HG03139 (cell line): ENCODE measurements around the gene MCM9.

Experiments used
- ATAC-seq: cut with Tn5 transposase; IDR thresholded peaks from one replicate; pipeline ENCODE4 v1.9.1; 2021; ENCODE audit not compliant: unreplicated experiment

Gene MCM9

DNA sequence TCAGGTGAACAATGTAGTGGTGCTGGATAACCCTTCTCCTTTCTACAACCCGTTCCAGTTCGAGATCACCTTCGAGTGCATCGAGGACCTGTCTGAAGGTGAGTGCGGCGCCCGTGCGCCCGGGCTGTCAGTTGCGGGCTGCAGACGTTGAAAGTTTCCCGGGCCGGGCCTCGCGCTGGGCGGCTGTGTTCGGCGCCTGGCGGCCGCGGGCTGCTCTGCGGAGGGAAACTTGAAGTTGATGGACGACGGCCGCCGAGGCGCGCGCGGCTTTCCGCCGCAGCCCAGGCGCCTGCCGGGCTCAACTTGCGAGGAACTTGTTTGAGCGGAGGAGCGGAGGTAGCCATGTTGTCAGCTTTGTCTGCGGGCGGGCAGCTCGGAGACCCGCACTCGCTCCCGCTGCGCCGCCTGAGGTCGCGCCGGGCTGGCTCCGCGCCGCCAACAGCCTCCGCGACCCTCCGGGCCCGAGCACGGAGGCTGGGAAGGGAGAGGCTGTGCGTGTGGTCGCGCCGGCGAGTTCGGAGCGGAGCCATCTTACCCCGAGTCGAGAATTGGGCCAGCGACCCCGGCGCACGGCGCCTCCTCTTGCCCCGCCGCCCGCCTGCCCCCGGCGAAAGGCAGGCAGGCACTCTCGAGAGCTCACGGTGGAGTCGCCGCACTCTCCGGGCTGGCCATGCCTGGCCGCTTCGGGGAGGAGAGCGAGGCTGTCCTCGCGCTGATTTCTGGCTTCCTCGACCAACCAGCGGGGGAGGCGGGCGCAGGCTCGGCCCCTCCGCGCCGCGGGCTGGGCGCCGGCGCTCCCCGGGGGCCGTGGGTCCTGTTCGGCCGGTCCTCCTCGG lies 40.3 kb downstream of the MCM9 start:
- ATAC-seq, result peak; percentile 31

DNA sequence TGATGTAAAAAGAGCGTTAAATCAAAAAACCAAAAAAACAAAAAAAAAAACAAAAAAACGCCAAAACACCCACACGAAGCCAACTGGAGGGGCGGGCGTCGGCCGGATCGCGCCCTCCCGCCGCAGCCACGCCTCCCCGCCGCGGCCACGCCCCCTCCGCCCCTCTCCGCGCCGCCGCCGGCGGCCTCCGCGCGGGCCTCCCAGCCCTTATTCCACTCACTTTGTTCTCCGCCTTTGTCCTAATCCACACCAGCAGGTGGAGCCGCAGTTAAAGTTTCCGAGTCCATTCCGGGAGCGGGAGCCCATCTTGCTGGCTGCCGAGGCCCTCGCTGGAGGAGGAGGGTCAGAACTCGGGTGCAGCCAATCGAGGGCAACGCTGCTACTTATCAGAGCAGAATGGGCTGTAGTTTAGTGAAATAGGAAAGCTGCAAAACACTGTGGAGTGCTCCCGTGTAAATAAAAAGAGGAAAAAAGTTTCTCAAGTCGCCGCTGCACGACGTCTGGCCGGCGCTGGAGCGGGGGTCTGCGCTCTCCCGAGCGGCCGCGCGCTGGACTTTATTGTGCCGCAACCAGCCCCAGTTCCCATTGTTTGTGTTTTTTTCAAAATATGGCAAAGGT lies 41.0 kb downstream of the MCM9 start, which contains the start of gene ASF1A:
Gene ASF1A, plus strand, starts transcription at position 346 of the 618 bp plus-strand sequence. Its CDS starts 262 bp downstream, at position 608.
- ATAC-seq, result peak; percentile 58

DNA sequence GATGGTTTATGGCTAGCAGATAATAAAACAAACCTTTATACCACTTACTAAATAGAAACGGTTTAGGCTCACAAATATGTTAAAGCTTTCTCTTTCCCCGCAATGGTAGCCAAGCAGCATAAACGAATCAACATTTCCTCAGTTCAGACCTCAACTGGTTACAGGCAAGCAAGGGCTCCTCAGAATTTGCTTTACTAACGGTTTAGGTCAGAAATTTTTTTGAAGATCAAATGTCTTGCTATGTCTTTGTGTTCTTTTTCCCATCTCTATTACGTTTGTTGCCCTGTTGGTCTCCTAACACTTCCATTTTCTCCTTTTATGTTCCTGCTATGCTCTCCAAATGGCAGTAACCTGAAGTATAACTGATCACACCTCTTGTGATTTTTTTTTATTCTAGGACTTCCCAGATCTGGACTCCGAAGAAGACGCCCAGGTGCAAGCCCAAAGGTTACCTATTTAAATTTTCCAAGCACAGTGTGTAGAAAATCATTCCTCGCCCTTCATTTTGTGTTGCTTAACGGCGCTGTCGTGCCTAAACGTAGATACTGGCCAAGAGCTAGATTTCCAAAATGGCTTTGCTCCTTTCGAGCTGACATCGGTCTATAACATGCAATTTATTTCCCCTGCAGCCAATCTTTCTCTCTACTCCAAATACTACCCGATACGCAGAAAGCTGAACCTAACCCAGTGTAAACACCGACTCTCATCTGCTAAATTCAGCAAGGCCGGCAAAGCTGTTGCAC lies 41.7 kb downstream of the MCM9 start:
- no peak for ATAC-seq

DNA sequence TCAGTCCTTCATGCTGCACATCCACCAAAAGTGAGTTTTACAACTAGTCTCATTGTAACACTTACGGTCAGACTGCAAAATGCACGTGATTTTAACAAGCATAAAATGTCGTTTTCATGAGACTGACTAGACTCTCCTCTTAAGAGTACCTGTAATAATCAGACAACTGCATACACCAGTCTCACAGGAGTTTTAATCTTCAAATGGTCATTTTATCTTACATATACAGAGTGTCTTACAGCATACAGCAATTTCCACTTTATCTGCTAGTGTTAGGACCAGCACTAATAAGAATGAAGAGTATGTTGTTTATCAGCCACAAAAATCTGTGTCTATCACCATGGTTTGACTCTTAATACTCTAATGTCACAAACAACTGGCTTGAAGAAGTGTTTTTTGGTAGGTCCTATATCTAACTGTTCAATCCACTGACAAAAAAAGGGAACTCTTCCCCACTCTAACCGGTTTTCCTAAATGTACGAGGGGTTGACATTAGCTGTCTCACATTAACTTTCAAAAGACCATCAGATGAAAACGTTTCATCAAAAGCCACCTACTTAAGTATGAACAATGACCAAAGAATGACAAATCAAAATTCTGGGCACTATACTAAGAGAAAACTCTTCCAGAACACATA lies 42.5 kb downstream of the MCM9 start:
- no peak for ATAC-seq

DNA sequence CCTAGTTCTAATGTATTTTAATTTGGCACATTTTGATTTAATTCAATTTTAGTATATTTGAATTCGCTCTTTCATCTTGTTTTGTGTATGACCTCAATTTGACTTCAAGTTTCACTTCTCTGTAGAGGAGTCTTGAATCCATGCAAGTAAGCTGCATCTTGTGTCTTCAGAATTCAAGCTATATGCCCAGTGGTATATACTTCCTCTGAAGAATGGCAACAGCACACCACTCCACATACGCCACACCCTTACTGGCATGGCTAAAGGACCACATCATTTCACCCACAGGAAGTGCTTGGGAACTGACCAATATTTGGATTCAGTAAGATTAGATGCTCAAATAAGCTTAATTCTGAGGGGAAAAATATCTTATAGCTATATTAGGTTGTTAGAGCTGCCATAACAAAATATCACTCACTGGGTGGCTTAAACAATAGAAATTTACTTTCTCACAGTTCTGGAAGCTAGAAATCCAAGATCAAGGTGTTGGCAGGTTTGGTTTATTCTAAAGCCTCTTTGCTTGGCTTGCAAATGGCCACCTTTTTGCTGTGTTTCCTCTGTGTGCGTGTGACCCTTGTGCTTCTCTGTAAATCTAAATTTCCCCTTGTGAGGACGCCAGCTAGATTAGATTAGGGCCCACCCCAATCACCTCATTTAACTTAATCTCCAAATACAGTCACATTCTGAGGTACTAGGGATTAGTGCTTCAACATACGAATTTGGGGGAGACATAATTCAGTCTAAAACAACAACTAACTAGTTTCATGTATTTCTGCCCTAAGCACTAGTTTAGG lies 43.8 kb downstream of the MCM9 start:
- peak; percentile 15 for ATAC-seq

DNA sequence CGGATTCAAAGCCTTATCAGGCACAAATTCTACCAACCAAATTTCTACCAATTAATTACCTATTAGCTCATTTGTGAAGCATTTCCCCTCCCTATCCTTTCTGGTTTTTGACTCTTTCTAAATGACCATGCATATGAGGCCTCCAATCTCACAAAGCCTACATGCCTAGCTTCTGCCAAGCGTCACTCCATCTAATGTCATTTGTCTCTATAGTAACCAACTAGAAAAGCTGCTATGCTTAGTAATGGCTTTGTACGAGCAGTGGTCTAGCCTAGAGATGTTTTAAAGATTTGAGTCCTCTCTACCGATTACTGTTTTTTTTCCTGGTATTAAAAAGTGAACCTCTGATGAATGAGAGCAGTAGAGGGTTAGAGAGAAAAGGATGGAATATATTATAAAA lies 45.8 kb downstream of the MCM9 start:
- ATAC-seq, result no peak

DNA sequence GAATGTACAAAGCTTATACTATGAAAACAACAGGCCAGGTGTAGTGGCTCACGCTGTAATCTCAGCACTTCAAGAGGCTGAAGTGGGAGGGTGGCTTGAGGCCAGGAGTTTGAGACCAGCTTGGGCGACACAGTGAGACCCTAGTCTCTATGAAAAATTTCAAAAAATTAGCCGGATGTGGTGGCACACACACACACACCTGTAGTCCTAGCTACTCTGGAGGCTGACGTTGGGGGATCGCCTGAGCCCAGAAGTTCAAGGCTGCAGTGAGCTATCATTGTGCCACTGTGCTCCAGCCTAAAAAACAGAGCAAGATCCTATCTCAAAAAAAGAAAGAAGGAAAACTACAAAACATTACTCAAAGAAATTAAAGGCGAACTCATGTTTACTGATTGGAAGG lies 48.3 kb downstream of the MCM9 start:
- no peak for ATAC-seq

DNA sequence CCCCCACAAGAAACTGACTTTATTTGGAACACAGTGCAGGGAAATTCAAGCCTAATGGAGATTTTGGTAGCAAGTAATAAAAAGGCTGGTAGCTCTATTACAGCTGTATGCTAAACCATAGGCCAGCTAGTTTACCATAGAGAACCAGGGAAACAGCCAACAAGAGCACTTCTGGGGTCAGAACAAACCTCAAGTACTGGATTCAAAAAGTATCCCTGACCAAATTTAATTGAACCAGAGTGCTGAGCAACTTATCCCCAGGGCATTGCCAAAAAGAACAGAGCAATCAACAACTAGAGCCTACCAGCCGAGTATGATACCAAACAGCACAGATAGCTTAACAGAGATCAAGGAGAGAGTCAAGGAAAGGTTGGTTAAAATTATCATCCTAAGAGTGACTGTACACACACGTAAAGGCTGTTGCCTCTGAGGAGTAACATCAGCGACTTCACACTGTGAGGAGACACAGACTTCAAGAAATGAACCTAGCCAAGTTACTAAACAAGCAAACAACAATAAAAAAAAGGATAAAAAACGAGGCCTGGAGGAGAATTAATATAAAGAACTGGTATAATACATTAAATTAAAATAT lies 52.5 kb downstream of the MCM9 start:
- ATAC-seq, result no peak

DNA sequence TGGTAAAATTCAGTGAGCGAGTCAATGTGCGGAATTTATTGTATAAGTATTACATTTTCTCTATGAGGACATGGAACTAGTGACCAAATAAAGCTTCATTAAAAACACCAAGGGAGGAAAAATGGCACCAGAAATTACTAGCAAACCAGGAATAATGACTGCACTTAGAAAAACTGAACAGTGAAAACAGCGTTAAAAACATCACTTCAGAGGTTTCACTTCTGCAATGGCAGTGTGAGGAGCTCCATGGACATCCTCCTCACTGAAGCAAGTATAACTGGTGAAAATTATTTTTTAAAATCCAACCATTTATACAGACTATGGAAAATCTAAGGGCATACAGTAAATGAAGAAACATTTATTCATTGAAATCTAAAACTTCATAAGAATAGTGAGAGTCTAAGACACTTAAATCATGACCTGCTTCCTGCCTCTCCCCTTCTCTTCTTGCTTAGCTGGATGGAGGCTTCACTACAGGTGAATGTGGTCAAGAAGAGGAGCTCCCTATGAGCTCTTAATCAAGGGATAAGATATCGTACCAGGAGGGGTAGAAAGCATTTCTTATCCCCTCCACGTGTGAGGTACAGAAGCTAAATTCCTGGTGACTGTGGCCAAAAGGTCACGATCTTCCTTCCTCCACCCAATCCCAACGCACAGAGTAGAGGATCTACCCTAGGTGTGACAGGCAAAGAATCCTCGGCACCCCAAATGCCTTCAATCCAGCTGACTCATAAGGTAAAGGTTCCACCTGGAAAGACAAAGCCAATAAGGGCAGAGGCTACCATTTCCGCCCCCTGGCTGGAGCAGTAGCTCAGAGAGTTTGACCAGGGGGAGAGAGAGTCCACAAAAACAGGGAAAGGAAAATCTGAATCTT lies 53.3 kb downstream of the MCM9 start:
- ATAC-seq, result peak; percentile 81

DNA sequence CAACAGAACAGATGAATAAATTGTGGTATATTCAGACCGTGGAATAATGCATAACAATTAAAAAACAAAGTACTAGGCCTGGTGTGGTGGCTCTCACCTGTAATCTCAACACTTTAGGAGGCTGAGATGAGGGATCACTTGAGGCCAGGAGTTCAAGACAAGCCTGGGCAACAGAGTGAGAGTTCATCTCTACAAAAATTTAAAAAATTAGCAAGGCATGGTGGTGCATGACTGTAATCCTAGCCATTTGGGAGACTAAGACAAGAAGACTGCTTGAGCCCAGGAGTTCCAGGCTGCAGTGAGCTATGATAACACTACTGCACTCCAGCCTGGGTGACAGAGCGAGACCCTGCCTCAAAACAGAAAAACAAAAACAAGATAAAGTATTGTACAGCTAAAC lies 57.2 kb downstream of the MCM9 start:
- no peak for ATAC-seq

DNA sequence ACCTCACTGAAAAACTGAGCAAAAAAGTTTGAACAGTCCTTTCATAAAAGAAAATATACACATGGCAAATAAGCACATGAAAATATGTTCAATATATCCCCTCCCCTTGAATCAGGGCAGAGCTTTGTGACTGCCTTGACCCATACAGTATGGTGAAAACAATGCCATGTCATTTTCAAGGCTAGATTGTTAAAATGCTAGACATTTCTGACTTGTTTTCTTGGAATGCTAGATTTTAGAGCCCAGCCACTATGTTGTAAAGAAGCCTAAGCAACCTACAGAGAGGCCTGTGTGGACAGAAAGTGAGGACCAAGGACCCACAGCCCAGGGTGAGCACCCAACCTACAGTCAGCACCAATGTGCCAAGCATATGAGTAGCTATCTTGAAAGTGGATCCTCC lies 58.1 kb downstream of the MCM9 start:
- ATAC-seq, result no peak

DNA sequence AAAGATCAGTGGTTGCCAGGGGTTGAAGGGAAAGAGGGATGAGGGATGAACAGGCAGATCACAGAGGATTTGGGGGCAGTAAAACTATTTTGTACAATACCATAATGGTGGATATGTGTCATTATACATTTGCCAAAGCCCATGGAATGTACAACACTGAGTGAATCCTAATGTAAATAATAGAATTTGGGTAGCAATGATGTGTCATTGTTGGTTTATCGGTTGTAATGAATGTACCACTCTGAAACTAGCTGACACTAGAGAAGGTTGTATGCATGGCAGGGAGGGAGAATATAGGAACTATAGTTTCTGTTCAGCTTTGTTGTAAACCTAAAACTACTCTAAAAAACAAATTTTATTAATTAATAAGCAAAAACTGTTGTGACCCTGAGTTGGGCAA lies 58.8 kb downstream of the MCM9 start:
- ATAC-seq, result no peak

DNA sequence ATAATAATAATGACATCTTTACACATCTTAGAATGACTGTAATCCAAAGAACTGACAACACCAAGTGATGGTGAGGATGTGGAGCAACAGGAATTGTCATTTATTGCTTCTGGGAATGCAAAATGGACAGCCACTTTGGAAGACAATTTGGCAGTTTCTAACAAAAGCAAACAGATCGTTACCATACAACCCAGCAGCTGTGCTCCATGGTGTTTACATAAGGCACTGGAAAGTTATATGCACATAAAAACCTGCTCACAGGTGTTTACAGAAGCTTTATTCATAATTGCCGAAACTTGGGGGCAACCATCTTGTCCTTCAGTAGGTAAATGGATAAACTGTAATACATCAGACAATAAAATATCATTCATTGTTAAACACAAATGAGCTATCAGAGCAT lies 59.3 kb downstream of the MCM9 start:
- ATAC-seq, result no peak

DNA sequence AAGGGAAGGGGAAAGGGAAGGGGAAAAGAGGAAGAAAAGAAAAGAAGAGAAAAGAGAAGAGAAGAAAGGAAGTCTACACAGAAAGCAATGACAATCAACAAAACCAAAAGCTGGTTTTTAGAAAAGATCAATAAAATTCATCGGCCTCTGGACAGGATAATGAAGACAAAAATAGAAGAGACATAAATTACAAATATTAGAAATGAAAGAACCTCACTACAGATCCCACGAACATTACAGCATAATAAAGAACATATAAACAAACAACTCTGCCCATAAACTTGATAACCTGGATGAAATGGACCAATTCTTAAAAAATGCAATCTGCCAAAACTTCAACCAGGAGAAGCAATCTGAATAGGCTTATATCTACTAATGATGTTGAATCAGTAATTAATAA lies 61.7 kb downstream of the MCM9 start:
- ATAC-seq, result no peak

DNA sequence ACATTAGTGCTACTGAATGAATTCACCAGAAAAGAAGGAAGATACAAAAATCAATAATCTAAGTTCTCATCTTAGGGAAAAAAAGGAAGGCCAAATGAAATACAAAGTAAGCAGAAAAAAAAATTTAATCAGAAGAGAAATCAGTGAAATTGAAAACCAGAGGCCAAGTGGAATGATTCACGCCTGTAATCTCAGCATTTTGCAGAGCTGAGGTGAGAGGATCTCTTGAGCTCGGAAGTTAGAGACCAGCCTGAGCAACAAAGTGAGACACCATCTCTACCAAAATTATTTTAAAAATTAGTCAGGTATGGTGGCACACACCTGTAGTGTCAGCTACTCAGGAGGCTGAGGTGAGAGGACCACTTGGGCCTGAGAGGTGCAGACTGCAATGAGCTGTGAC lies 62.2 kb downstream of the MCM9 start:
- no peak for ATAC-seq

DNA sequence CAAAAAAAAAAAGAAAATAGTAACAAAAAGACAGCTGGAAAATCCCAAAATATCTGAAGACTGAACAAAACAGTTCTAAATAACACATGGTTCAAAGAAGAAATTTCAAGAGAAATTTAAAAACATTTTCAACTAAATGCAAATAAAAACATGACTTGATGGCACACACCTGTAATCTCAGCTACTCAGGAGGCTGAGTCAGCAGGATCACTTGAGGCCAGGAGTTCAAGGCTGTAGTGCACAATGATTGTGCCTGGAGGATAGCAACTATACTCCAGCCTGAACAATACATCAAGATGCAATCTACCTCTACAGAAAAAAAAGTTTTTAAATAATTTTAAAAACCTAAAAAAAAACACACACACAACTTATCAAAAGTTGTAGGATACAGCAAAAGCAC lies 62.6 kb downstream of the MCM9 start:
- no peak for ATAC-seq

DNA sequence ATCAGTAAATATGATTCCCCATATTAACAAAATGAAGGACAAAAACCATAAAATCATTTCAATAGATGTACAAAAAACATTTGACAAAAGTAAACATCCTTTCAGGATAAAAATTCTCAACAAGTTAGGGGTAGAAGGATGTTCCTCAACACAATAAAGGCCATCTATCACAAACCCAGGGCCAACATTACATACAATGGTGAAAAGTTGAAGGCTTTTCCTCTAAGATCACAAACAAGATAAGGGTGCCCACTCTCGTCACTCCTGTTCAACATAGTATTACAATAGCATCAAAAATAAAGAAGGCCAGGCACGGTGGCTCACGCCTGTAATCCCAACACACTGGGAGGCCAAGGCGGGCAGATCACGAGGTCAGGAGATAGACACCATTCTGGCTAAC lies 63.6 kb downstream of the MCM9 start:
- no peak for ATAC-seq

DNA sequence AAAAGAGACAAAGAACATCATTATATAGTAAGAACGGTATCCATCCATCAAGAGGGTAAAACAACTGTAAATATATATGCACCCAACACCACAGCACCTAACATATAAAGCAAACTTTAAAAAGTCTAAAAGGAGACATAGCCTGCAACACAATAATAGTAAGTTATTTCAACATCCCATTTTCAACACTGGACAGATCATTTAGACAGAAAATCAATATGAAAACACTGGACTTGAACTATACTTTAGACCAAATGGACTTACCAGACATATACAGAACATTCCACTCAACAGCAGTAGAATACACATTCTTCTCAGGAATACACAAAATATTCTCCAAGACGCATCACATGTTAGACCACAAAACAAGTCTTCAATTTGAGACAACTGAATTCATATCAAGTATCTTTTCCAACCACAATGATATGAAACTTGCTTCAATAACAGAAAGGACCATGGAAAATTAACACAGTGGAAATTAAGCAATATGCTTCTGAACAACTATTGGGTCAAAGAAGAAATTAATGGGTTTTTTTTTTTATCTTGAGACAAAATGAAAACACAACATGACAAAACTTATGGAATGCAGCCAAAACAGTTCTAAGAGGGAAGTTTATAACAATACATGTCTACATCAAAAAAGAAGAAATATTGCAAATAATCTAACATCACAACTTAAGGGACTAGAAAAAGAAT lies 64.9 kb downstream of the MCM9 start:
- ATAC-seq, result no peak

DNA sequence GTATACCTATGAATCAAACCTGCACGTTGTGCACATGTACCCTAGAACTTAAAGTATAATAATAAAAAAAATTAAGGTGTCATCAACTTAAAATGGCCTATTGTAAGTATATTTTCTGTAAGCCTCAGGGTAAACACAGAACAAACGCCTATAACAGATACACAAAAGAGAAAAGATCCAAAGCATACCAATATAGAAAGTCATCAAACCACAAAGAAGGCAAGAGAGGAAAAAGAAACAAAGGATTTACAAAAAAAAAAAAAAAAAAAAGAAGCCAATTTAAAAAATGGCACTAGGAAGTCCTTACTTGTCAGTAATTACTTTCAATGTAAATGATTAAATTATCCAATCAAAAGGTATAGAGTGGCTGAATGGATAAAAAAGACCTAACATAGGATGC lies 65.6 kb downstream of the MCM9 start:
- no peak for ATAC-seq
